ENCODE data around the gene USP15.

The USP15 gene

DNA sequence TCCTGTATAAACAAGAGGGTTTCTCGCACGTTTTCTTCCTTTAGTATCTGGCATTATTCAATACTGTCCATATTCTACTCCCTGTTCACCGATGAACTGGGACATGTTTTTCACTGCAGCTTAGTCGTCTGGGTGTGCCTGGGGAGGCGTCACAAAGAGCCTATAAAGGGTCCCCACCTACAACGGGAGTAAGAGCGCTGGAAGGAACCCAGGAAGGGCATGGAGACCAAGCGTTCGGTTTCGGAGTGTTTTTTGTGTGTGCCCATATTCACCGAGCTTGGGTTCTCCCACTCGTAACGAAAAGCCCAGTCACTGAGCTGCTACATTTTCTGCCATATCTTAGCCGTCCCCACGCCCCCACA is 592 bp upstream of the USP15 start:
- Histone ChIP-seq H3K27ac (ENCODE audit: extremely low read depth, low read depth, low read length) (peak overlapping the region; percentile 64), H3K9me3 (ENCODE audit: control insufficient read depth, insufficient read depth, low read depth, low read length) (no peaks in the 10 kb centered on the region), H3K4me3 (ENCODE audit: low read depth, low read length) (peak overlapping the region; percentile 95), H3K36me3 (ENCODE audit: control insufficient read depth in 2 of 2, insufficient read depth in 1 of 2, low read length in 2 of 2) (no peaks in the 10 kb centered on the region), H3K4me1 (ENCODE audit: control insufficient read depth, insufficient read depth, low read length) (peaks cover 19% of the 10 kb centered on the region; the same call in 1 of the 2 replicates)
- ChIA-PET POLR2A (interaction anchor here (1.0 kb wide), 1 partner anchor 14 kb away, joined by 3 read pairs; no protein-coding TSS in a partner anchor), CTCF (interaction anchor here (0.7 to 1.8 kb wide), 4 partner anchors 12 to 121 kb away, joined by 3 to 4 read pairs (median 3); no protein-coding TSS in a partner anchor)
- TF ChIP-seq ZNF335 (tag by site-specific recombination; conservative IDR thresholded peaks at IDR 0.05) (peak; percentile 85), ZNF600 (tag by site-specific recombination; IDR thresholded peaks at IDR 0.05) (peak; percentile 37), PATZ1 (tag by site-specific recombination; IDR thresholded peaks at IDR 0.05) (no peak)
- TF ChIP-seq, protein P1, sequence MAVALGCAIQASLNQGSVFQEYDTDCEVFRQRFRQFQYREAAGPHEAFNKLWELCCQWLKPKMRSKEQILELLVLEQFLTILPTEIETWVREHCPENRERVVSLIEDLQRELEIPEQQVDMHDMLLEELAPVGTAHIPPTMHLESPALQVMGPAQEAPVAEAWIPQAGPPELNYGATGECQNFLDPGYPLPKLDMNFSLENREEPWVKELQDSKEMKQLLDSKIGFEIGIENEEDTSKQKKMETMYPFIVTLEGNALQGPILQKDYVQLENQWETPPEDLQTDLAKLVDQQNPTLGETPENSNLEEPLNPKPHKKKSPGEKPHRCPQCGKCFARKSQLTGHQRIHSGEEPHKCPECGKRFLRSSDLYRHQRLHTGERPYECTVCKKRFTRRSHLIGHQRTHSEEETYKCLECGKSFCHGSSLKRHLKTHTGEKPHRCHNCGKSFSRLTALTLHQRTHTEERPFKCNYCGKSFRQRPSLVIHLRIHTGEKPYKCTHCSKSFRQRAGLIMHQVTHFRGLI (tag by site-specific recombination; IDR thresholded peaks at IDR 0.05): 0 out of 2 replicates have a peak, but pooled peaks have one; percentile 12

GRCh38 chr12:62260733-62261683 is 804 bp downstream of the USP15 start:
- Histone ChIP-seq H3K9me3 (ENCODE audit: control insufficient read depth, insufficient read depth, low read depth, low read length) (no peaks in the 10 kb centered on the region), H3K4me3 (ENCODE audit: low read depth, low read length) (peak overlapping the region; percentile 95), H3K27ac (ENCODE audit: extremely low read depth, low read depth, low read length) (peak overlapping the region; percentile 64), H3K36me3 (ENCODE audit: control insufficient read depth in 2 of 2, insufficient read depth in 1 of 2, low read length in 2 of 2) (no peaks in the 10 kb centered on the region), H3K4me1 (ENCODE audit: control insufficient read depth, insufficient read depth, low read length) (peaks cover 19% of the 10 kb centered on the region; the same call in 1 of the 2 replicates)
- POLR2A ChIA-PET: no interaction called here
- CTCF ChIA-PET: no interaction called here
- no peak for TF ChIP-seq ZNF292 (tag by site-specific recombination; IDR thresholded peaks at IDR 0.05; ENCODE audit: borderline replicate concordance, low read depth)
- no peak for TF ChIP-seq KLF1 (tag by site-specific recombination; IDR thresholded peaks at IDR 0.05)
- TF ChIP-seq ZNF266 (tag by site-specific recombination; IDR thresholded peaks at IDR 0.05; ENCODE audit: low read depth): no peak
- no peak for TF ChIP-seq ZNF777 (tag by site-specific recombination; IDR thresholded peaks at IDR 0.05; ENCODE audit: borderline replicate concordance)
- 0 out of 2 replicates have a peak, but pooled peaks have one; percentile 27 for TF ChIP-seq PRDM1 (tag by site-specific recombination; IDR thresholded peaks at IDR 0.05)
- no peak for TF ChIP-seq ATF2 (tag by site-specific recombination; IDR thresholded peaks at IDR 0.05; ENCODE audit: low read depth)
- TF ChIP-seq PRDM2 (tag by site-specific recombination; IDR thresholded peaks at IDR 0.05; ENCODE audit: borderline replicate concordance): no peak
- peak; percentile 59 for TF ChIP-seq ZBTB20 (tag by site-specific recombination; IDR thresholded peaks at IDR 0.05)
- TF ChIP-seq, protein P2, sequence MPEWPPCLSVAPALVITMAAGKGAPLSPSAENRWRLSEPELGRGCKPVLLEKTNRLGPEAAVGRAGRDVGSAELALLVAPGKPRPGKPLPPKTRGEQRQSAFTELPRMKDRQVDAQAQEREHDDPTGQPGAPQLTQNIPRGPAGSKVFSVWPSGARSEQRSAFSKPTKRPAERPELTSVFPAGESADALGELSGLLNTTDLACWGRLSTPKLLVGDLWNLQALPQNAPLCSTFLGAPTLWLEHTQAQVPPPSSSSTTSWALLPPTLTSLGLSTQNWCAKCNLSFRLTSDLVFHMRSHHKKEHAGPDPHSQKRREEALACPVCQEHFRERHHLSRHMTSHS (tag by site-specific recombination; IDR thresholded peaks at IDR 0.05): no peak
- TF ChIP-seq ZNF660 (tag by site-specific recombination; IDR thresholded peaks at IDR 0.05): no peak
- no peak for TF ChIP-seq ZNF10 (tag by site-specific recombination; IDR thresholded peaks at IDR 0.05)
- TF ChIP-seq, protein P3, sequence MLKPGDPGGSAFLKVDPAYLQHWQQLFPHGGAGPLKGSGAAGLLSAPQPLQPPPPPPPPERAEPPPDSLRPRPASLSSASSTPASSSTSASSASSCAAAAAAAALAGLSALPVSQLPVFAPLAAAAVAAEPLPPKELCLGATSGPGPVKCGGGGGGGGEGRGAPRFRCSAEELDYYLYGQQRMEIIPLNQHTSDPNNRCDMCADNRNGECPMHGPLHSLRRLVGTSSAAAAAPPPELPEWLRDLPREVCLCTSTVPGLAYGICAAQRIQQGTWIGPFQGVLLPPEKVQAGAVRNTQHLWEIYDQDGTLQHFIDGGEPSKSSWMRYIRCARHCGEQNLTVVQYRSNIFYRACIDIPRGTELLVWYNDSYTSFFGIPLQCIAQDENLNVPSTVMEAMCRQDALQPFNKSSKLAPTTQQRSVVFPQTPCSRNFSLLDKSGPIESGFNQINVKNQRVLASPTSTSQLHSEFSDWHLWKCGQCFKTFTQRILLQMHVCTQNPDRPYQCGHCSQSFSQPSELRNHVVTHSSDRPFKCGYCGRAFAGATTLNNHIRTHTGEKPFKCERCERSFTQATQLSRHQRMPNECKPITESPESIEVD (tag by site-specific recombination; IDR thresholded peaks at IDR 0.05): peak; percentile 10; the same call in 1 of the 2 replicates
- TF ChIP-seq ZNF175 (tag by site-specific recombination; IDR thresholded peaks at IDR 0.05): no peak
- no peak for TF ChIP-seq GFI1B (tag by site-specific recombination; IDR thresholded peaks at IDR 0.05)
